Measurements from ENCODE around the gene CCDC181.

CCDC181 gene

DNA sequence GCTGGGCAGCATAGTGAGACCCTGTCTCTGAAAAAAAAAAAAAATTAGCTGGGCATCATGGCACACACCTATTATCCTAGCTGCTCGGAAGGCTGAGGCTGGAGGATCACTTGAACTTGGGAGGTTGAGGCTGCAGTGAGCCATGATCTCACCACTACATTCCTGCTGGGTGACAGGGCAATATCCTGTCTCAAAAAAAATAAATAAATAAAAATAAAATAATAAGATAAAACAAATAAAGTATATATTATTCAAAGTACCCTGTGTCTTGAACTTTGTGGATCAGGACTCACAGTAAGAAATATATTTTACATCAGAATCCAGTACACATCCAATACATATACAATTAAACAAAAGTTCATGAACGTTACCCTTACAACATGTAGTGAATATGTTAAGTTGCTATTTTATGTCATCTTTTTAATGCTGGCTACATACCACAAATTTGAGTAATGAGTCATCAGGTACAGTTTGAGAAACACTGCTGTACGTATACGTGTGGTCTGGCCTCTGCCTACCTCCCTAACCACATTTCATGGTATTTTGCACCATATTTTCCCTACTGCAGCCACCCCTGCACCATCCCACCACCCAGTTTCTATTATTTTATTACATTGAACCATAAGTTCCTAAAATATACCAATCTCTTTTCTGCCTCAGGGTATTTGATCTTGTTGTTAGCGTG, 64.1 kb downstream of the CCDC181 start:
- no peak overlapping the region for H3K4me3 ChIP-seq (ENCODE audit: low read depth, low read length)
- H3K27me3 ChIP-seq (ENCODE audit: control insufficient read depth, insufficient read depth, low read length) = no peaks in the 10 kb centered on the region
- no peaks in the 10 kb centered on the region for H3K36me3 ChIP-seq (ENCODE audit: control insufficient read depth, insufficient read depth, low read length)
- H3K9ac ChIP-seq (ENCODE audit: low read depth, low read length) = no peak overlapping the region
- no peaks in the 10 kb centered on the region for H3K9me3 ChIP-seq (ENCODE audit: control insufficient read depth, insufficient read depth, low read length)
- H3K27ac ChIP-seq (ENCODE audit: low read depth, low read length) = no peak overlapping the region
- no peaks in the 10 kb centered on the region for H3K4me1 ChIP-seq (ENCODE audit: control insufficient read depth, insufficient read depth, low read length)

DNA sequence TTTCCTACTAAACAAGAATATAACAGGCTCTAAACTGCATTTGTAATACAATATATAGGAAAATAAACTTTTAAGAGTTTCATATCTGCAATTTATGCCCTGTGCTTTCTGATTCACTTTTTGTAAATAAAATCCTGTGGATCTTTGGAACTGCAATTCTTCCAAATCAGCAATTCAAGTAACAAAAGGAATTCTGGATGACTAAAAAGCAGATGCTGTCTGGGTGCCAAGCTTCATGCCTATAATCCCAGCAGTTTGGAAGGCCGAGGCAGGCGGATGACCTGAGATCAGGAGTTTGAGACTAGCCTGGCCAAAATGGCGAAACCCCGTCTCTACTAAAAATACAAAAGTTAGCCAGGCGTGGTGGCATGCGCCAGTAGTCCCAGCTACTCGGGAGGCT, 66.0 kb downstream of the CCDC181 start:
- Histone ChIP-seq H3K4me1 (ENCODE audit: control insufficient read depth, insufficient read depth, low read length) (no peaks in the 10 kb centered on the region), H3K9ac (ENCODE audit: low read depth, low read length) (no peak overlapping the region), H3K4me3 (ENCODE audit: low read depth, low read length) (no peak overlapping the region), H3K27me3 (ENCODE audit: control insufficient read depth, insufficient read depth, low read length) (no peaks in the 10 kb centered on the region), H3K27ac (ENCODE audit: low read depth, low read length) (no peak overlapping the region), H3K36me3 (ENCODE audit: control insufficient read depth, insufficient read depth, low read length) (no peaks in the 10 kb centered on the region), H3K9me3 (ENCODE audit: control insufficient read depth, insufficient read depth, low read length) (no peaks in the 10 kb centered on the region)

DNA sequence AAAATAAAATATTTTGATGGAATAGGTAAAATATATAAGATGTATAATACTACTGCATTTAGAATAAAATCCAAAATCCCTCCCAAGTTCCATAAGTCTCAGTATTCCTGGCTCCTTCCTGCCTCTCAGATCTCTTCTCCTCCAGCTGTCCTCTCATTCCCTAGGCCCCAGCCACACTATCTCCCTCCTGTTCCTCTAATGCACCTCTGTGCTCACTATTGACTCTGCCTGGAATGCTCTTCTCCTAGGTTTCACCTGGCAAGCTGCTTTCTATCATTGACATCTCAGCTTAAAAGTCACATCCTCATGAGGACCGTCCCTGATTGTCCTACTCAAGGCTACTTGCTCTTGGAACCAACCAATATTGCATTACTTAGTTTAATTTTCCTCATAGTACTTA, 66.9 kb downstream of the CCDC181 start:
- no peak overlapping the region for H3K4me3 ChIP-seq (ENCODE audit: low read depth, low read length)
- H3K36me3 ChIP-seq (ENCODE audit: control insufficient read depth, insufficient read depth, low read length) = no peaks in the 10 kb centered on the region
- H3K4me1 ChIP-seq (ENCODE audit: control insufficient read depth, insufficient read depth, low read length) = no peaks in the 10 kb centered on the region
- no peaks in the 10 kb centered on the region for H3K27me3 ChIP-seq (ENCODE audit: control insufficient read depth, insufficient read depth, low read length)
- no peak overlapping the region for H3K9ac ChIP-seq (ENCODE audit: low read depth, low read length)
- no peak overlapping the region for H3K27ac ChIP-seq (ENCODE audit: low read depth, low read length)
- H3K9me3 ChIP-seq (ENCODE audit: control insufficient read depth, insufficient read depth, low read length) = no peaks in the 10 kb centered on the region

DNA sequence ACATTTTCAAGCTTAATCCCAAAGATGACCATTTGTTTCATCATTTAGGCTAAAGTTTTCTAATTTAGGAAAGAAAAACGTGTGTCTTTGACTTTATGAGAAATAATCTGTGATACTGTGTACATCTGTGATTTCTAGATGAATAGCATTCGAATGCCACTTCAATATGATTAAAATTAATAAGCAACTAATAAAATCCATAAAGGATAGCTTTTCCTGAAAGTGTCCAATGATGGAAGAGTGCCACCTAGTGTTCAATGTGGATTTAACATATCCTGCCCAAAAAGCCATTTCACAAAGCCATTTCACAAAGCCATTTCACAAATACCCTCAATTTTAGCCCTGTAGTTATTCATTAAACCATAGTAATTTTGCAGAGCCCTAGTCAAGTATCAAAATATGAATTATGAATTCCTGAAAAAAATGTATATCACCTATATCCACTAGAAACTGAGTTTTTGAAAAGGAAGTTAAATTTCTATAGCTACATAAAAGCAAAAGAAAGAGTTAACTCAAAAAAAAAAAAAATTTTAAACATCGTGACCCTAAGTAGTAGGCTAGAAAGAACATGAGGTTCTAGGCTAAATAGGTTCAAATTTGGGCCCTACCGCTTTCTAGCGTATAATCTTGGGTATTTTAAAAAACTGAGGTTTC, 78.8 kb downstream of the CCDC181 start:
- H3K4me1 ChIP-seq (ENCODE audit: control insufficient read depth, insufficient read depth, low read length) = no peaks in the 10 kb centered on the region
- no peak overlapping the region for H3K27ac ChIP-seq (ENCODE audit: low read depth, low read length)
- no peak overlapping the region for H3K9ac ChIP-seq (ENCODE audit: low read depth, low read length)
- no peak overlapping the region for H3K4me3 ChIP-seq (ENCODE audit: low read depth, low read length)
- no peaks in the 10 kb centered on the region for H3K27me3 ChIP-seq (ENCODE audit: control insufficient read depth, insufficient read depth, low read length)
- no peaks in the 10 kb centered on the region for H3K9me3 ChIP-seq (ENCODE audit: control insufficient read depth, insufficient read depth, low read length)
- H3K36me3 ChIP-seq (ENCODE audit: control insufficient read depth, insufficient read depth, low read length) = no peaks in the 10 kb centered on the region

DNA sequence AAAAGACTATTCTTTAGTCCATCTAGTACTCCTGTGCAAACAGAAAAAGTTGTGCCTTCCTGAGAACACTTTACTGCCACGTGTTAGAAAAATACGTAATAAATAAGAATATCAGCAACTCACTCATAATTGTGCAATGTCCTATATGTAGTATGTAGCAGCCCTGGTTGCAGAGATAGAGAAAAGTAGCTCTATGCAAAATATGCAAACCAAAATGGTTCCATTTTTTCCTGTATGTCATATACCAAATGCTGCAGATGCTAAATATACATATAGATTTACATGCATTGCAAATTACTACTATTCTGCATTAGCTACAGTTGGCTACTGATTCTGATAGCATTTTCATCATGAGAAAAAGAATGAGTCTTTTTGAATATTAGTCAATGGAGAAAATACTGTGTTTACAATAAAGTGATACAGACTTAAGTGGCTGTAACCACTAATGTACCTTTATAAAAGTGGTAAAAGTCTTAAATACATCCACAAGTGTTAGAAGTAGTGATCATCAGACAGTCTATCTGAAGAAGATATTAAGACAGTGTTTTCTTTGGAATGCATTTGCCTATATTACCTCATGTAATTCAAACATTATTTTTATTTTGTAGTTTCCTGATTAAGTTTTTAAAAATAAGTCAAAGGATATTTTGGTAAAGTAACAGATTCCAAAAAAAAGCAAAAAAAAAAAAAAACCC, 79.4 kb downstream of the CCDC181 start:
- Histone ChIP-seq H3K27me3 (ENCODE audit: control insufficient read depth, insufficient read depth, low read length) (no peaks in the 10 kb centered on the region), H3K4me1 (ENCODE audit: control insufficient read depth, insufficient read depth, low read length) (no peaks in the 10 kb centered on the region), H3K36me3 (ENCODE audit: control insufficient read depth, insufficient read depth, low read length) (no peaks in the 10 kb centered on the region), H3K9ac (ENCODE audit: low read depth, low read length) (no peak overlapping the region), H3K9me3 (ENCODE audit: control insufficient read depth, insufficient read depth, low read length) (no peaks in the 10 kb centered on the region), H3K4me3 (ENCODE audit: low read depth, low read length) (no peak overlapping the region), H3K27ac (ENCODE audit: low read depth, low read length) (no peak overlapping the region)

DNA sequence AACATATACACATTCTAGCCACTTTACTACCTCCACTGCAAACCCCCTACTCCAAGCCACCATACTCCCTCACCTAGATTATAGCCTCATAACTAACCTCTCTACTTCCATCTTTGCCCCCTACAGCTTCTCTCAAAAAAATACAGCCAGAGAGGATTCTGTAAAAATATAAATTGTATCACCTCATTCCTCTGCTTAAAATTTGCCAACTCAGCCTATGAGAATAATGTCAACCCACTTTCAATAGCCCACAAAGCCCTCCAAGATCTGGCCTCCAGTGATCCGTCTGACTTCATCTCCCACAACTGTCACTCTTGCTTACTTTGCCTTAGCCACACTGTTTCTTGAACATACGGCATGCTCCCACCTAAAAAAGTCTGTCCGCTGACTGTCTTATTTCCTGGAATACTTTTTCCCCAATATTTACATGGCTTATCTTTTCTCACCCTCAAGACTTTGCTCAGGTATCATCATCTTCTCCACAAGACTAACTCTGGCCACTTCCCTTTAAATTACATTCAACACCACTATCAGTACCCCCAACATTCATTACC, 81.2 kb downstream of the CCDC181 start:
- H3K9me3 ChIP-seq (ENCODE audit: control insufficient read depth, insufficient read depth, low read length) = peaks cover 7% of the 10 kb centered on the region

DNA sequence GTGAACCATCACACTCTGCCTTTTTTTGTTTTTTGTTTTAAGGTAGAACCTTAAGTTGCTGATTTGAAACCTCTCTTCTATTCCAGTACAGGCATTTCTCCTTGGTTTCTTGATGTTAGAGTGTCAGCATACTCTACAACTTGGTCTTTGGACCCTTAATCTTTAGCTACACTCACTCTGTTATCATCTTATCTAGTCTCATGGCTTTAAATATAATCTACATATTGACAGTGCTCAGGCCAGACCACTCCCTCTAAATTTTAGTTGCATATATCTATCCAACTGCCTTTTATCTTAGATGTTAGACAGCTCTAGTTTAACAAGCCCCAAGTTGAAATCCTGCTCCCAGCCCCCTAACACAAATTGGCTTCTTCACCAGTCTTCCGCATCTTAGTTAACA, 81.8 kb downstream of the CCDC181 start:
- no peaks in the 10 kb centered on the region for H3K36me3 ChIP-seq (ENCODE audit: control insufficient read depth, insufficient read depth, low read length)
- H3K9me3 ChIP-seq (ENCODE audit: control insufficient read depth, insufficient read depth, low read length) = peaks cover 9% of the 10 kb centered on the region
- H3K27ac ChIP-seq (ENCODE audit: low read depth, low read length) = no peak overlapping the region
- no peak overlapping the region for H3K4me3 ChIP-seq (ENCODE audit: low read depth, low read length)
- no peak overlapping the region for H3K9ac ChIP-seq (ENCODE audit: low read depth, low read length)
- H3K4me1 ChIP-seq (ENCODE audit: control insufficient read depth, insufficient read depth, low read length) = no peaks in the 10 kb centered on the region
- H3K27me3 ChIP-seq (ENCODE audit: control insufficient read depth, insufficient read depth, low read length) = no peaks in the 10 kb centered on the region

More for the DNA sequence above, 81.2 kb downstream of the CCDC181 start:
- Histone ChIP-seq H3K9ac (ENCODE audit: low read depth, low read length) (no peak overlapping the region), H3K4me1 (ENCODE audit: control insufficient read depth, insufficient read depth, low read length) (no peaks in the 10 kb centered on the region), H3K36me3 (ENCODE audit: control insufficient read depth, insufficient read depth, low read length) (no peaks in the 10 kb centered on the region), H3K27me3 (ENCODE audit: control insufficient read depth, insufficient read depth, low read length) (no peaks in the 10 kb centered on the region), H3K27ac (ENCODE audit: low read depth, low read length) (no peak overlapping the region), H3K4me3 (ENCODE audit: low read depth, low read length) (no peak overlapping the region)
